ENCODE measurements around the gene NCK2.

The NCK2 gene

GRCh38 chr2:105876191-105876590, 131.5 kb downstream of the NCK2 start:
- H3K4me1 ChIP-seq = no peaks in the 10 kb centered on the region
- no peak overlapping the region for H3K4me3 ChIP-seq (ENCODE audit: low read depth, low read length)
- no peaks in the 10 kb centered on the region for H3K36me3 ChIP-seq
- no peaks in the 10 kb centered on the region for H3K9me3 ChIP-seq
- no peak for DNase-seq
- H3K27me3 ChIP-seq = no peaks in the 10 kb centered on the region
- TF ChIP-seq CTCF (IDR thresholded peaks at IDR 0.05; ENCODE audit: low read depth, low read length) = no peak

DNA sequence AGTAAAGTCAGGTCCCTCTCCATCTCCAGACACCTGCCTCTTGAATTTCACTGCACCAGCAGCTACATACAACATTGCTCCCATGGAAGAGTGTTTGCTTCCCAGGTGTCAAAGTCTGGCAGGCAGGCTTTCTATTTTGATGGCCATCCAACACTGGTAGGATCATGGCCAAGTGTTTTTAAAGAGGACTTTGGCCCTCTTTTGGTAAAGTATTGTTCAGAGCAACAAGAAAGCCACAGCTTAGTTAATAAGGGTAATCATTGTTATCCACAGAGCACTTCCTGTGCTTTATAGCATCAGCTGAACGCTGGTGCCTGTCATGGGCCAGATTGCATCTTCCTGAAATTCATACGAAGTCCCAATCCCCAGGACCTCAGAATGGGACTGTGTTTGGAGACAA, 133.2 kb downstream of the NCK2 start:
- H3K4me1 ChIP-seq = no peaks in the 10 kb centered on the region
- no peaks in the 10 kb centered on the region for H3K27me3 ChIP-seq
- no peak for TF ChIP-seq CTCF (IDR thresholded peaks at IDR 0.05; ENCODE audit: low read depth, low read length)
- no peaks in the 10 kb centered on the region for H3K36me3 ChIP-seq
- no peak for DNase-seq
- no peaks in the 10 kb centered on the region for H3K9me3 ChIP-seq
- no peak overlapping the region for H3K4me3 ChIP-seq (ENCODE audit: low read depth, low read length)

DNA sequence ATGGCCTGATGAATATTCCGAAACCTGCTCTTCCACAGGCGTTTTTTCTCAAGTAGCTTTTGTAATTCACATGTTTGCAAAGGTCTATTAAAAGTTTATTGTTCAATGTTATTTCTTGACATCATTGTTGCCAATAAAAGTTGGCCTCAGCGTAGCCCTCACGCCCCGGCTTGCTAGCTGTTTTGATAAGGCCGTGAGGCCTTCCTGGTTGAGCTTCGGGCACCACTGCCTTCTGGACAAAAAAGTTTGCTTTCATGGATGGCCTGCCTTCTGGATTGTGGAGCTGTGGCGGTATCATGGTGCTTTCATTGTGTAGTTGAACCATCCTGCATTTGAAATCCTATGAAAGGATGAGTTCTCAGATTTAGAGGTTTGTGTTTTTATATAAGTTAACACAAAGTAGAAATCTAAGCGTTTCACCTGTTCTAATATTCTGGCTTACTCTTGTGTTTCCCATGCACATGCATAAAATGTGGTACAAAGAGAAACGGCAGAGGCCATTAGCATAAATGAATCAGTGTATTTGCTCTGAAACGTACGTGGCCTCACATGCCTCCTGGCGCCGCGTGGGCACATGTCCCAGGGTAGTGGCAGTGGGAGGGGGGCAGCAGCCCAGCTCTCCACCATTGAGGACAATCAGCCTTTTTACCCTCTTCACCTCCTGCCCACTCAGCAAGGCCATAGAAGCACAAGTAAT, 134.5 kb downstream of the NCK2 start:
- H3K9me3 ChIP-seq = no peaks in the 10 kb centered on the region
- H3K27me3 ChIP-seq = no peaks in the 10 kb centered on the region
- no peaks in the 10 kb centered on the region for H3K4me1 ChIP-seq
- no peak for TF ChIP-seq CTCF (IDR thresholded peaks at IDR 0.05; ENCODE audit: low read depth, low read length)
- no peaks in the 10 kb centered on the region for H3K36me3 ChIP-seq
- no peak for DNase-seq
- H3K4me3 ChIP-seq (ENCODE audit: low read depth, low read length) = no peak overlapping the region

DNA sequence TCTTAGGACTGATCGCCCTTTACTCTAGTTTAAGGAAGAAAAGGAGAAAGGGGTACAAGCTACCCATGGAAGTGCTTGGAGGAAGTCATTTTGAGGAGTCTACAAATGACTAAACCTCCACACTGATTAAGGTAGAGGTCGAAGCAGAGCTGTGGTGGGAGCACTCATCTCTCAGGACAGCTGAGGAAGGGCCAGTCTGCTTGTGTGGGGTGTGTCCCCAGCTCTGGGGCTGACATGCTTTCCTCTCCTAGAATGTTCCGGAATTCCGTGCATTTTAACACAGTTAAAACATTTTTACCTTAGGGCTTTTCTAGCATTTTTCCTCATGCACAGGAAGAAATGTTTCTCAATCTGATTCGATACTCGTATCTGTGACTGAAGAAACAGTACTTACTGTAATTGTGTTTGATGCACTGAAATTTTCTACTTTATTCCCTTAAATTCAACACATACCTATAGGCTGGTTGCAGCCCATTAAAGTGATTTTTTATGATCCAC, 135.1 kb downstream of the NCK2 start:
- TF ChIP-seq CTCF (IDR thresholded peaks at IDR 0.05; ENCODE audit: low read depth, low read length) = no peak
- no peaks in the 10 kb centered on the region for H3K36me3 ChIP-seq

GRCh38 chr2:105880637-105881036, 135.9 kb downstream of the NCK2 start:
- H3K4me1 ChIP-seq = no peaks in the 10 kb centered on the region
- H3K27me3 ChIP-seq = no peaks in the 10 kb centered on the region
- no peak overlapping the region for H3K4me3 ChIP-seq (ENCODE audit: low read depth, low read length)
- no peak for TF ChIP-seq CTCF (IDR thresholded peaks at IDR 0.05; ENCODE audit: low read depth, low read length)
- no peaks in the 10 kb centered on the region for H3K9me3 ChIP-seq
- no peaks in the 10 kb centered on the region for H3K36me3 ChIP-seq
- DNase-seq = no peak

More for the DNA sequence above, 135.1 kb downstream of the NCK2 start:
- DNase-seq = no peak
- no peaks in the 10 kb centered on the region for H3K27me3 ChIP-seq
- H3K4me1 ChIP-seq = no peaks in the 10 kb centered on the region
- H3K4me3 ChIP-seq (ENCODE audit: low read depth, low read length) = no peak overlapping the region
- H3K9me3 ChIP-seq = no peaks in the 10 kb centered on the region

- H3K27me3 ChIP-seq = no peaks in the 10 kb centered on the region
- H3K36me3 ChIP-seq = no peaks in the 10 kb centered on the region
- H3K4me1 ChIP-seq = no peaks in the 10 kb centered on the region
- TF ChIP-seq CTCF (IDR thresholded peaks at IDR 0.05; ENCODE audit: low read depth, low read length) = no peak
- no peak overlapping the region for H3K4me3 ChIP-seq (ENCODE audit: low read depth, low read length)
- no peaks in the 10 kb centered on the region for H3K9me3 ChIP-seq
- no peak for DNase-seq
Observed at GRCh38 chr2:105881286-105882136, 136.8 kb downstream of the NCK2 start.

Data from BE2C (cell line).